NCI-H510A (cell line): ENCODE measurements around the gene ENO2.

Experiments
- DNase-seq: peaks from one replicate; lab custom pipeline; 2025; lab: John Stamatoyannopoulos, UW

The ENO2 gene

GRCh38 chr12:6912164-6912935 is 2.0 kb upstream of the ENO2 start:
- DNase-seq, result no peak

GRCh38 chr12:6914947-6915788 is 788 bp downstream of the ENO2 start:
- no peak for DNase-seq

GRCh38 chr12:6915789-6916285 is 1.5 kb downstream of the ENO2 start:
- DNase-seq, result no peak

GRCh38 chr12:6916426-6917200 is 2.2 kb downstream of the ENO2 start:
- no peak for DNase-seq

GRCh38 chr12:6917491-6918231 is 3.3 kb downstream of the ENO2 start:
- no peak for DNase-seq

GRCh38 chr12:6919588-6919987 is 5.2 kb downstream of the ENO2 start:
- no peak for DNase-seq

- no peak for DNase-seq
Observed at GRCh38 chr12:6921539-6921938, 7.2 kb downstream of the ENO2 start.

- no peak for DNase-seq
Observed at GRCh38 chr12:6921996-6922946, 7.9 kb downstream of the ENO2 start.

GRCh38 chr12:6923003-6923732 is 8.8 kb downstream of the ENO2 start:
- no peak for DNase-seq

GRCh38 chr12:6923851-6924250 is 9.5 kb downstream of the ENO2 start:
- DNase-seq, result no peak

- DNase-seq, result no peak
Observed at GRCh38 chr12:6925239-6925539, 10.8 kb downstream of the ENO2 start.

- DNase-seq, result no peak
Observed at GRCh38 chr12:6925540-6926279, 11.3 kb downstream of the ENO2 start.

- DNase-seq, result no peak
Observed at GRCh38 chr12:6927379-6928021, 13.1 kb downstream of the ENO2 start, which contains the start of gene ATN1. Gene ATN1 (plus strand): TSS chr12:6927959. CDS start chr12:6934002, 6,043 bp downstream.

GRCh38 chr12:6928022-6928702 is 13.8 kb downstream of the ENO2 start:
- DNase-seq, result no peak

GRCh38 chr12:6928703-6929407 is 14.5 kb downstream of the ENO2 start:
- no peak for DNase-seq

- DNase-seq, result no peak
Observed at GRCh38 chr12:6929466-6930452, 15.4 kb downstream of the ENO2 start.
